ENCODE data around the gene STX7. TPM values are rescaled to one million over a fixed set of nuclear protein-coding genes. Genes with fewer than 3 reads are reported as not detected.

Gene STX7
- total RNA-seq, 2 donors from 2014 or later: 36.6 to 41.7 TPM

GRCh38 chr6:132405143-132405915 lies 107.6 kb downstream of the STX7 start:
- 80% methylated on average over 1 of the region's 2 CpGs; no CpG with 5 or more reads in 1 of the 2 experiments for WGBS, 2 experiments (ENCODE audit: insufficient coverage in 1 of 2, insufficient read length in 1 of 2)
- Histone ChIP-seq H3K9me3 (ENCODE audit: control insufficient read depth, low read length) (no peaks in the 10 kb centered on the region), H3K4me1 (ENCODE audit: control insufficient read depth, insufficient read depth, low read length) (peaks cover 3% of the 10 kb centered on the region), H3K27me3 (ENCODE audit: control insufficient read depth, insufficient read depth, low read length, poor library complexity, severe bottlenecking) (peaks cover 40% of the 10 kb centered on the region), H3K36me3 (ENCODE audit: control insufficient read depth, insufficient read depth, low read length) (no peaks in the 10 kb centered on the region), H3K9ac (ENCODE audit: extremely low read depth, low read length, poor library complexity, severe bottlenecking) (no peak overlapping the region), H3K27ac (ENCODE audit: low read depth, low read length) (no peak overlapping the region), H3K4me3 (ENCODE audit: low read length) (no peak overlapping the region)
- peaks cover 18% of the 10 kb centered on the region for H3K4me1 Mint-ChIP-seq
- no peak overlapping the region for H3K27ac Mint-ChIP-seq
- H3K4me3 Mint-ChIP-seq: no peak overlapping the region
- no peaks in the 10 kb centered on the region for H3K36me3 Mint-ChIP-seq (ENCODE audit: low read depth)
- no peak for DNase-seq
- TF ChIP-seq, protein P1, sequence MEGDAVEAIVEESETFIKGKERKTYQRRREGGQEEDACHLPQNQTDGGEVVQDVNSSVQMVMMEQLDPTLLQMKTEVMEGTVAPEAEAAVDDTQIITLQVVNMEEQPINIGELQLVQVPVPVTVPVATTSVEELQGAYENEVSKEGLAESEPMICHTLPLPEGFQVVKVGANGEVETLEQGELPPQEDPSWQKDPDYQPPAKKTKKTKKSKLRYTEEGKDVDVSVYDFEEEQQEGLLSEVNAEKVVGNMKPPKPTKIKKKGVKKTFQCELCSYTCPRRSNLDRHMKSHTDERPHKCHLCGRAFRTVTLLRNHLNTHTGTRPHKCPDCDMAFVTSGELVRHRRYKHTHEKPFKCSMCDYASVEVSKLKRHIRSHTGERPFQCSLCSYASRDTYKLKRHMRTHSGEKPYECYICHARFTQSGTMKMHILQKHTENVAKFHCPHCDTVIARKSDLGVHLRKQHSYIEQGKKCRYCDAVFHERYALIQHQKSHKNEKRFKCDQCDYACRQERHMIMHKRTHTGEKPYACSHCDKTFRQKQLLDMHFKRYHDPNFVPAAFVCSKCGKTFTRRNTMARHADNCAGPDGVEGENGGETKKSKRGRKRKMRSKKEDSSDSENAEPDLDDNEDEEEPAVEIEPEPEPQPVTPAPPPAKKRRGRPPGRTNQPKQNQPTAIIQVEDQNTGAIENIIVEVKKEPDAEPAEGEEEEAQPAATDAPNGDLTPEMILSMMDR (conservative IDR thresholded peaks at IDR 0.05): no peak
- no peaks in the 10 kb centered on the region for H3K9me3 Mint-ChIP-seq
- H3K27me3 Mint-ChIP-seq (ENCODE audit: insufficient read depth): peaks cover 40% of the 10 kb centered on the region

DNA sequence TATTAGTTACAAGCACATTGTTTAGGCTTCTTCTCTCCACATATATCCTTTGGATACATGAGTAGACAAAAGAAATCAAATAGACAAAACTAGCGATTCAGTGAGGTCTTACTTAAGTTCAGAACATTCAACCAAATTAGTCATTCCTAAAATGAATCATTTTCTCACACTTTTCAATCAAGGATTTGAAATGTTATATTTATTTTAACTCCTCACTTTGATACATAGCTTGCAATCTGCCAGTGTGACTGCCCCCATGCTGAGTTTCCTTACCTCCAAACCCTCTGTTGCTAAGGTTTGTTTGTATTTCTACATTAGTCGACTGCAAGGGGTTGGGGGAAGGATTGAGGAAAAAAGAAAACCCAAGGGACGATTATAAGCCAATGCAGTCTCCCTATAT lies 108.2 kb downstream of the STX7 start:
- peaks cover 46% of the 10 kb centered on the region for H3K27me3 ChIP-seq (ENCODE audit: control insufficient read depth, insufficient read depth, low read length, poor library complexity, severe bottlenecking)
- WGBS, 2 experiments (ENCODE audit: insufficient coverage in 1 of 2, insufficient read length in 1 of 2): 45 to 75% methylated on average over 1 to 3 of the region's 3 CpGs
- H3K4me1 Mint-ChIP-seq: peaks cover 18% of the 10 kb centered on the region

GRCh38 chr6:132404330-132404729 lies 108.6 kb downstream of the STX7 start:
- no peaks in the 10 kb centered on the region for H3K9me3 Mint-ChIP-seq
- H3K27ac Mint-ChIP-seq: no peak overlapping the region
- Histone ChIP-seq H3K27ac (ENCODE audit: low read depth, low read length) (no peak overlapping the region), H3K27me3 (ENCODE audit: control insufficient read depth, insufficient read depth, low read length, poor library complexity, severe bottlenecking) (peaks cover 50% of the 10 kb centered on the region), H3K36me3 (ENCODE audit: control insufficient read depth, insufficient read depth, low read length) (no peaks in the 10 kb centered on the region), H3K4me1 (ENCODE audit: control insufficient read depth, insufficient read depth, low read length) (peaks cover 3% of the 10 kb centered on the region), H3K9ac (ENCODE audit: extremely low read depth, low read length, poor library complexity, severe bottlenecking) (no peak overlapping the region), H3K4me3 (ENCODE audit: low read length) (no peak overlapping the region), H3K9me3 (ENCODE audit: control insufficient read depth, low read length) (no peaks in the 10 kb centered on the region)
- peaks cover 18% of the 10 kb centered on the region for H3K4me1 Mint-ChIP-seq
- 86% methylated on average over 1 to 2 of the region's 2 CpGs for WGBS, 2 experiments (ENCODE audit: insufficient coverage in 1 of 2, insufficient read length in 1 of 2)
- H3K4me3 Mint-ChIP-seq: no peak overlapping the region
- TF ChIP-seq, protein P1 (conservative IDR thresholded peaks at IDR 0.05): no peak
- peaks cover 50% of the 10 kb centered on the region for H3K27me3 Mint-ChIP-seq (ENCODE audit: insufficient read depth)
- no peak for DNase-seq
- no peaks in the 10 kb centered on the region for H3K36me3 Mint-ChIP-seq (ENCODE audit: low read depth)

More for the DNA sequence above, 108.2 kb downstream of the STX7 start:
- TF ChIP-seq, protein P1 (conservative IDR thresholded peaks at IDR 0.05): no peak
- Mint-ChIP-seq H3K27me3 (ENCODE audit: insufficient read depth) (peaks cover 46% of the 10 kb centered on the region), H3K27ac (no peak overlapping the region), H3K4me3 (no peak overlapping the region), H3K9me3 (no peaks in the 10 kb centered on the region), H3K36me3 (ENCODE audit: low read depth) (no peaks in the 10 kb centered on the region)
- H3K4me1 ChIP-seq (ENCODE audit: control insufficient read depth, insufficient read depth, low read length): peaks cover 3% of the 10 kb centered on the region
- H3K27ac ChIP-seq (ENCODE audit: low read depth, low read length): no peak overlapping the region
- H3K9me3 ChIP-seq (ENCODE audit: control insufficient read depth, low read length): no peaks in the 10 kb centered on the region
- no peak overlapping the region for H3K9ac ChIP-seq (ENCODE audit: extremely low read depth, low read length, poor library complexity, severe bottlenecking)
- no peak for DNase-seq
- H3K36me3 ChIP-seq (ENCODE audit: control insufficient read depth, insufficient read depth, low read length): no peaks in the 10 kb centered on the region
- no peak overlapping the region for H3K4me3 ChIP-seq (ENCODE audit: low read length)
